Psoas muscle (tissue), 8 donors: ENCODE measurements around the gene CRY2. TPM values are rescaled to one million over a fixed set of nuclear protein-coding genes. Genes with fewer than 3 reads are reported as not detected.

Experiments
- ATAC-seq, 4 donors: fragments of 200-7000 bp; cut with Tn5 transposase; one replicate each; pipeline ENCODE4 v1.9.1; 2020; ENCODE audit warnings: moderate library complexity in 3 of 4, mild to moderate bottlenecking in 2 of 4
- DNase-seq, 2 donors: peaks; one replicate each; pipeline ENCODE4 v3.0.0-alpha.2; 2020
- H3K27ac ChIP-seq: fragments of 200-600 bp; one replicate; pipeline ENCODE4 v1.8.0; 2022
- H3K27me3 ChIP-seq, 3 donors: fragments of 200-600 bp in 1 of 3; one replicate each; pipeline versions ENCODE4 v1.6.1 to v1.8.0; 2013 to 2022; ENCODE audit warnings: low read length in 2 of 3, mild to moderate bottlenecking in 2 of 3, moderate library complexity in 1 of 3; ENCODE audit not compliant: insufficient read depth in 3 of 3
- H3K36me3 ChIP-seq, 2 donors: fragments of 200-600 bp in 1 of 2; one replicate each; pipeline versions ENCODE4 v1.6.1 to v1.8.0; 2013 to 2022; ENCODE audit warnings: low read depth in 1 of 2, mild to moderate bottlenecking in 1 of 2, moderate library complexity in 1 of 2; ENCODE audit not compliant: insufficient read depth in 1 of 2
- H3K4me1 ChIP-seq: fragments of 200-600 bp; one replicate; pipeline ENCODE4 v1.8.0; 2022
- H3K4me3 ChIP-seq: fragments of 200-600 bp; one replicate; pipeline ENCODE4 v1.8.0; 2022; ENCODE audit warnings: mild to moderate bottlenecking
- H3K9me3 ChIP-seq: fragments of 200-600 bp; one replicate; pipeline ENCODE4 v1.8.0; 2022
- WGBS, 3 donors: extraction: QIAGEN DNeasy Blood & Tissue Kit; methylation state at CpG; one replicate each; pipeline versions ENCODE4 v1.1.6 to v1.1.7; 2013; 5-methylcytosine and 5-hydroxymethylcytosine counted together
- intact Hi-C, 2 donors: fragments of 100-400 bp; cut with DNase I; formaldehyde crosslinking; loops; one replicate each; pipeline versions ENCODE4 v1.11.0 to v1.14.2; 2022
- polyA plus RNA-seq, 3 donors: library from polyadenylated mRNA; stranded (reverse); fragments of 200-250 nt; gene quantifications; one replicate each; pipeline ENCODE4 v1.2.3, GENCODE V29; 2013
- total RNA-seq, 4 donors: library from RNA; stranded (reverse); fragmentation: NEBNext Ultra II Directional in 2 of 4; extraction: Animal tissue kit (Norgen Biotek cat#: 25700) in 2 of 4; gene quantifications; one replicate each; pipeline versions ENCODE4 v1.2.1 to v1.2.4, GENCODE V29; 2021 to 2023
- TF ChIP-seq, protein P1 (sequence below): fragments of 200-600 bp; IDR thresholded peaks from one replicate; pipeline ENCODE4 v1.8.0; 2022; ENCODE audit warnings: antibody characterized with exemption
- donor health status: healthy with polysubstance abuse.
- donor health status: DM: no; HTN: no; CAD: no; lungs with moderate emphysema.
- donor health status: Bipolar disorder and iron deficiency.
- donor health status: healthy.
- donor health status: DM: yes; HTN: yes; CAD: no.
- donor health status: DM: no; HTN: no; CAD: no.
- donor health status: DM: no; HTN: no; CAD: no.
- donor health status: DM: yes; HTN: yes; CAD: no.

The CRY2 gene
- total and polyA plus RNA-seq, 7 donors = 15.4 to 64.5 (median 30.7) TPM

DNA sequence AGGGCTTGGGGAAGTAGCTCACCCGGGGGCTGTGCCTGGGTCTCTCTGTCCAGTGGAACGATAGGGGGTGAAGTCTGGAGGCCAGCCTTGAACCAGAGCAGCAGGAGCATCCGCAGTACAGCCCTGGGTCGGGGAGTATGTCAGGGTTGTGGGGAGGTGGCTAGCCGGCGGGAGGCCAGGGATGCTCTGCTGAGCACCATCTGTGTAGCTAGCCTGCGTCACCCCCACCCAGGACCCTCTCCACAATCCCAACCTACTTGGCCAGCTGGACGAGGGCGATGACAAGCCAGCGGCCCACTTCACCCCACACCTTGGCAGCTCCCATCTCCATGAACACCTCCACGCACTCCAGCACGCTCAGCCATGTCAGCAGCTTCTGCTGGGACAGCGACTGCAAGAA is 68.2 kb downstream of the CRY2 start:
- DNase-seq = no peak
- intact Hi-C loops = loop anchor here (5.0 to 10.0 kb wide), 2 partner anchors 43 to 51 kb away; no protein-coding TSS in a partner anchor
- peaks cover 3 to 58% of the 10 kb centered on the region in 2 donors for H3K36me3 ChIP-seq

DNA sequence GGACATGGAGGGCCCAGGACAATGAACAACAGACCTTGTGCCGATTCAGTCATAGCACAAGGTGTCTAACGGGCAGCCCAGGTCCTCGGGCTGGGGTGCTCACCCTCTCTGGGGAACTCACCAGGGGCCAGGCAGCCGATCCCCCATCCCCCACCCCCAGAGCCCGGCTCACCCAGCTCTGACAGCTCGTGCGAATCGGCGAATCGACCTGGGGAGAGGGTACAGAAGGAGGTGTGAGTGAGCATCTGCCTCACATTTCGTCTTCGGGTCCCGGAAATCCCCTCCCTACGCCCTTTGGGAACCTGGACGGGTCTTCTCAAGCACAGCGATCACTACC is 70.0 kb downstream of the CRY2 start:
- intact Hi-C loops = loop anchor here (5.0 to 10.0 kb wide), 2 partner anchors 45 to 52 kb away; no protein-coding TSS in a partner anchor
- peaks cover 19% of the 10 kb centered on the region for H3K4me1 ChIP-seq
- DNase-seq (peak in 1 of 2 donors; percentile 64), ATAC-seq (no peak)
- H3K27ac ChIP-seq = peak overlapping the region; percentile 97
- H3K36me3 ChIP-seq = peaks cover 3 to 40% of the 10 kb centered on the region in 2 donors
- no peaks in the 10 kb centered on the region for H3K9me3 ChIP-seq
- TF ChIP-seq, protein P1, sequence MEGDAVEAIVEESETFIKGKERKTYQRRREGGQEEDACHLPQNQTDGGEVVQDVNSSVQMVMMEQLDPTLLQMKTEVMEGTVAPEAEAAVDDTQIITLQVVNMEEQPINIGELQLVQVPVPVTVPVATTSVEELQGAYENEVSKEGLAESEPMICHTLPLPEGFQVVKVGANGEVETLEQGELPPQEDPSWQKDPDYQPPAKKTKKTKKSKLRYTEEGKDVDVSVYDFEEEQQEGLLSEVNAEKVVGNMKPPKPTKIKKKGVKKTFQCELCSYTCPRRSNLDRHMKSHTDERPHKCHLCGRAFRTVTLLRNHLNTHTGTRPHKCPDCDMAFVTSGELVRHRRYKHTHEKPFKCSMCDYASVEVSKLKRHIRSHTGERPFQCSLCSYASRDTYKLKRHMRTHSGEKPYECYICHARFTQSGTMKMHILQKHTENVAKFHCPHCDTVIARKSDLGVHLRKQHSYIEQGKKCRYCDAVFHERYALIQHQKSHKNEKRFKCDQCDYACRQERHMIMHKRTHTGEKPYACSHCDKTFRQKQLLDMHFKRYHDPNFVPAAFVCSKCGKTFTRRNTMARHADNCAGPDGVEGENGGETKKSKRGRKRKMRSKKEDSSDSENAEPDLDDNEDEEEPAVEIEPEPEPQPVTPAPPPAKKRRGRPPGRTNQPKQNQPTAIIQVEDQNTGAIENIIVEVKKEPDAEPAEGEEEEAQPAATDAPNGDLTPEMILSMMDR = no peak
- WGBS, 3 donors = 4 to 8% (median 5%) methylated on average over 16 of the region's 16 CpGs
- peak overlapping the region; percentile 100 for H3K4me3 ChIP-seq
- H3K27me3 ChIP-seq = peaks cover 0 to 5% (median 5%) of the 10 kb centered on the region in 3 donors

More for the DNA sequence above, 68.2 kb downstream of the CRY2 start:
- Histone ChIP-seq H3K4me3 (no peak overlapping the region), H3K27me3 (no peaks in the 10 kb centered on the region), H3K9me3 (no peaks in the 10 kb centered on the region), H3K4me1 (peaks cover 14% of the 10 kb centered on the region), H3K27ac (no peak overlapping the region)
- no peak for ATAC-seq
- TF ChIP-seq, protein P1 = no peak
- WGBS, 3 donors = 82 to 85% (median 84%) methylated on average over 13 of the region's 13 CpGs

DNA sequence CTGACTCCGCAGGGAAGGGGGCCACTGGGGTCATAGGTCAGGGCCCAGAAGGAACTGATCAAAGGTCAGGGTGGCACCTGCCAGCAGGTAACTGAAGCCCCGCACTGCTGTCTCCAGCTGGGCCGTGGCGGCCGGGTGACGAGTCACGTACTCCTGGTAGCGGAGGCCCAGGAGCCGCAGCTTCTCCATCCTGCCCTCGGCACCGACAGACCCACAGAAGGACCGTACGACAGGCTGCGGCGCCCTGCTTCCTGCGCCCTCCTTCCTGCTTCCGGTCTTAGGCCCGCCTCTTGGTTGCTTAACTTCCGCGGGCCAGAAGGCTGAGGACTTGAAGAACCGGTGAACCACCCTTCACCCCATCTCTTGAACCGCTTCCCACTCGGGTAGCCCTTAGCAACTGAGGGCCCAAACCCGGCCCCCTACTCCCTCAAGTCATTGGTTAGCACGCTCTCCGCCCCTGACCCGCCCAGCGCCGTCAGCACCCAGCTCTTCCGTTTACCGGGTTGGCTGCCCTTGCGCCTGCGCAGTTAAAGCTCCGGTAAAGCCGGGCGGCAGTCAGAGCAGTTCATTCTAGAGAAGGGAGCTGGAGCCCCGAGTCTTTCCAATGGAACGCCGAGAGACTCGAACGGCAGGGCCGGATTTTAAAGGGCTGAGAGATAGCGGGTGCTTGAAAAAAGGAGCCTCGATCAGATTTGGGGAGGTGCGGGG is 70.5 kb downstream of the CRY2 start, which contains the start of gene PEX16:
PEX16 (minus strand) TSS at position 255 of the 708 bp plus-strand sequence; CDS start at position 189, 66 bp downstream.
- H3K36me3 ChIP-seq = peaks cover 3 to 35% of the 10 kb centered on the region in 2 donors
- H3K9me3 ChIP-seq = no peaks in the 10 kb centered on the region
- WGBS, 3 donors = 0 to 1% (median 0%) methylated on average over 42 to 45 of the region's 45 CpGs
- H3K27me3 ChIP-seq = peaks cover 0 to 10% (median 9%) of the 10 kb centered on the region in 3 donors
- peak; percentile 97 to 99 for DNase-seq
- H3K27ac ChIP-seq = peak within 1 kb of the TSS; percentile 97
- intact Hi-C loops = loop anchor here (5.0 to 10.0 kb wide), 2 partner anchors 45 to 53 kb away; no protein-coding TSS in a partner anchor
- ATAC-seq = peak; percentile 91 to 96 (median 95)
- peak within 1 kb of the TSS; percentile 100 for H3K4me3 ChIP-seq
- peaks cover 21% of the 10 kb centered on the region for H3K4me1 ChIP-seq
- TF ChIP-seq, protein P1 = no peak

DNA sequence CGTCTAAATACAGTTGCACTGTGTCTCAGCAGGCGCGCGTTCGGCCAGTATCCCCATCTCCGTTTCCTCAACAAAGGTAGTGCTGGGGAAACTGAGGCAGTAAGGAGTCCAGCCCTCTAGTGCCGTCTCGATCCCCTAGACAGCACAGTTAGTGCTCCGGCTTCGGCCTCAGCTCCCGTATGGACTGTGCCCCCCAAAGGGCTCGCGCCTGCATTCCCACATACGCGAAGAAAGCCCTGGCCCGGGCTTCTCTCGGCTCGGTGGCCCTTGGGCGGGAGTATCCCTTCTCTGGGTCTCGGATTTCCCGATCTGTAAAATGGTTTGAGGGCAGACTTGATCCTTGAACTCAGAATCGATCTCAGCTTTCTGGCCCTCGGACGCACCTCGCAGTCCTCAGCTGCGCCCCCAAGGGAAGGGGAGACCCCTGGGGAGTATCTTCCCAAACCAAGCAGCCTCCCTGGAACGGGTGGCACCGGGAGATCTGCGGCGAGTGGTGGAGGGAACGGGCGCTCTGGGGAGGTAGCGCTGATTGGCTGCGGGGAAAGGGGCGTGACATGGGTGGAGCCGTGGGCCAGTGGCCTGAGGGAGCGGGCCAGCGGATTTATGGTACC is 71.2 kb downstream of the CRY2 start:
- TF ChIP-seq, protein P1 = no peak
- 0% methylated on average over 38 of the region's 38 CpGs for WGBS, 3 donors
- Histone ChIP-seq H3K27ac (peak overlapping the region; percentile 97), H3K9me3 (no peaks in the 10 kb centered on the region), H3K4me3 (peak overlapping the region; percentile 100), H3K27me3 (peaks cover 0 to 17% (median 10%) of the 10 kb centered on the region in 3 donors), H3K36me3 (peaks cover 3 to 28% of the 10 kb centered on the region in 2 donors), H3K4me1 (peaks cover 21% of the 10 kb centered on the region)
- peak; percentile 85 to 90 for DNase-seq
- ATAC-seq = peak; percentile 76 to 90 (median 84)
- intact Hi-C loops = loop anchor here (5.0 to 10.0 kb wide), 2 partner anchors 46 to 54 kb away; no protein-coding TSS in a partner anchor
